ENCODE data around the gene RNU4-1.

The RNU4-1 gene

GRCh38 chr12:120290609-120291305 is 2.3 kb downstream of the RNU4-1 start:
- DNase-seq (ENCODE audit: low read depth, low spot score), result no peak

DNA sequence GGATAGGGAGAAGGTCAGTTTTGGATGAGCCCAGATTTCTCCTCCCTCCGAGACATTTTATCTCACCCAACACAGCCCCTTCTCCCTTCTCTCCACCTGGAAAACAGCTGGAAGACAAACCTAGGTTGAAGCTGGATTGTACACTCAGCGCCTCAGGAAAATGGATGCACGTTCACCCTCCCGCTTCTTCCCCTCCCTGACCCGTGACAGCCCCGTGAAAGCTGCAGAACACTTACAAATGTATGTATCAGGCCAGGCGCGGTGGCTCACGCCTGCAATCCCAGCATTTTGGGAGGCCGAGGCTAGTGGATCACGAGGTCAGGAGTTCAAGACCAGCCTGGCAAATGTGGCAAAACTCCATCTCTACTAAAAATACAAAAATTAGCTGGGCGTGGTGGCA is 5.5 kb downstream of the RNU4-1 start:
- DNase-seq (ENCODE audit: low read depth, low spot score), result no peak

DNA sequence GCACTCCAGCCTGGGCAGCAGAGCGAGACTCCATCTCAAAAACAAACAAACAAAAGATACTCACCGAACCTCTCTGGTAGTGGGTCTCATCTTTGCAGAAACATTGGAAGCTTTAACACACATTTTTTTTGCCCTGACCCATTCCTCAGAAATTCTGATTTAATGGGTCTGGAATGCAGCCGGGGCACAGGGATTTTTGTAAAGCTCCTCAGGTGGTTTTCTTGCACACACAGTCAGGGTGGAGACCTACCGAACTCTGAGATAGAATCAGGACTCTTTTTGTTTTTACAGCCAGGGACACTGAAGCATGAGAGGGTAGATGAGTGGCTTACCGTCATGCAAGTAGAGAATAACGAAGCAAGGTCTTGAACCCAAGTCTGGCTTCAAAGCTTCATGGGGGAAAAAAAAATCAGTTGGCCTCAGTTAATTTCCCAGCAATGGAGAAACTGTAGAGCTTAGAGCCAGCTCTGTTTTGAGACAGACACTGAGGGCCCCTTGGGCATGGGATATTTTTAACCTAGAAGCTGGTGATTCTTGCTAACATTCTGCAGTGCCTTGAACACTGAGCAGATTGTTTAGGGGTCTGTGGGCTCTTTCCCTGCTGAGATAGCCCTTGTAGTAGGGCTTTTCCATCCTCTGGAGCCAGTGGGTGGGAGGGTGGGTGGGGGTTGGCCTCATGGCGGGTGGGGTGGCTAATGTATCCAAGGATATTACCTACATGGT is 6.1 kb downstream of the RNU4-1 start:
- no peak for DNase-seq (ENCODE audit: low read depth, low spot score)

DNA sequence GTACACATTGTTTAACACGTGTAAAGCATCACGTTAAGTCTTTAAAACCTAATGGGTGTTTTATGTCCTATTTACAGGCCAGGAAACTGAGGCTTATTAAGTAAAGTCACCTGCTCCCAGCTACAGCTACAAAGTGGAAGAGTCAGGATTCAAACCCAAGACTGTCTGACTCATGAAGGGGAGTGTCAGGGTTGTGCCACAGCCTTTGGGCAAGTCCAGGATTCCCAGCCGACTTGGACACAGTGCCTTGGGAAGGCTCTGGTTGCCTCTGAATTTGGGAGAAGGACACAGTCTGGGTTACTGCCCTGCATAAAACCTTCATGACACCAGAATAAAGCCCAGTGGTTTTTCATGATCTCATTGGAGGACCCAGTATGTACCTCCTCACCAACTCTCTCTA is 8.7 kb downstream of the RNU4-1 start:
- DNase-seq (ENCODE audit: low read depth, low spot score), result no peak

DNA sequence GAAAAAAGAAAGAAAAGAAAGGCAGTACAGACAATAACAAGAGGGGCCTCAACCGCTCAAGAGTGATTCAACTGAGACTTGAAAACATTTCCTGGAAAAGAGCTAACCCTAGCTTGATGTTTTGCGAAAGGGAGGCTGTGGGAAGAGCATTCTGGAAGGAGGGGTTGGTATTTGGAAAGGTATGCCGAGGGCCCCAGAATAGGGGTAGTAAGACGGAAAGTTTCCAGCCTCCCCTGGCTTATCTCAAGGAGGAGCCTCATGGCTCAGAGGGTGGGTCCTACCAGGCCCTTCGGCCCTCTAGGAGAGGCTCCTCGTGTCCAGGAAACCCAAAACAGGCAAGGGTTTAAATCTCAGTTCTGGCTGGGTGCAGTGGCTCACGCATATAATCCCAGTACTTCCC is 9.7 kb downstream of the RNU4-1 start:
- DNase-seq (ENCODE audit: low read depth, low spot score), result no peak

DNA sequence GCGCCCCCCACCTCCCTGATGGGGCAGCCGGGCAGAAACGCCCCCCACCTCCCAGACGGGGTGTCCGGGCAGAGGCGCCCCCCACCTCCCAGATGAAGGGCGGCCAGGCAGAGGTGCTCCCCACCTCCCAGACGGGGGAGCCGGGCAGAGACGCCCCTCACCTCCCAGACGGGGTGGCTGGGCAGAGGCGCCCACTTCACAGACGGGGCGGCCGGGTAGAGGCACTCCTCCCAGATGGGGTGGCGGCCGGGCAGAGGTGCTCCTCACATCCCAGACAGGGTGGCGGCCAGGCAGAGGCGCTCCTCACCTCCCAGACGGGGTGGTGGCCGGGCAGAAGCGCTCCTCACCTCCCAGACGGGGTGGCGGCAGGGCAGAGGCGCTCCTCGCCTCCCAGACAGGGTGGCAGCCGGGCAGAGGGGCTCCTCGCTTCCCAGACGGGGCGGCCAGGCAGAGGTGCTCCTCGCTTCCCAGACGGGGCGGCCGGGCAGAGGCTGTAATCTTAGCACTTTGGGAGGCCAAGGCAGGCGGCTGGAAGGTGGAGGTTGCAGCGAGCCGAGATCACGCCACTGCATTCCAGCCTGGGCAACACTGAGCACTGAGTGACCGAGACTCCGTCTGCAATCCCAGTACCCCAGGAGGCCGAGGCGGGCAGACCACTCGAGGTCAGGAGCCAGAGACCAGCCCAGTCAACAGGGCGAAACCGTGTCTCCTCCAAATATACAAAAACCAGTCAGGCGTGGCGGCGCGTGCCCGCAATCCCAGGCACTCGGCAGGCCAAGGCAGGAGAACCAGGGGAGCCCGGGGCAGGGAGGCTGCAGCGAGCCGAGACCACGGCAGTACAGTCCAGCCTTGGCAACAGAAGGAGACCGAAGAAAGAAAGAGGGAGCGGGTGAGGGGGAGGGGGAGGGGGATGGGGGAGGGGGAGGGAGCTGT is 14.6 kb downstream of the RNU4-1 start:
- DNase-seq (ENCODE audit: low read depth, low spot score), result no peak

GRCh38 chr12:120276734-120277133 is 16.3 kb downstream of the RNU4-1 start:
- no peak for DNase-seq (ENCODE audit: low read depth, low spot score)

DNA sequence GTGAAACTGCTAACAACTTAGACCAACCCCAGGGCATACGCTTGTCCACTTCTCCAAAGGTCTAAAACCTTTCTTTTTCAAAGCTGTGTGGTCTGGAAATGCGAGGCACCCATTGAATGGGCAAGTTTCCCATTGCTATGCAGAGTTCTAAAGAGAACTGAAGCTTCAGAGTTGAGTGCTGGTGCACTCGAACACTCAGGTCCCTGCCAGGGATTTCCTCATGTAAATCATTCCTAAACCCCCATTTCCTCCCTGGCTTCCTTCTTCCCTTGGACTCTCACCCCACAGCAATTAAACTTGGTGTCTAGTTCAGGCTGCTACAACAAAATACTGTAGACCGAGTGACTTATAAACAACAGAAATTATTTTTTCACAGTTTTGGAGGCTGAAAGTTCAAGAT is 25.3 kb downstream of the RNU4-1 start:
- DNase-seq (ENCODE audit: low read depth, low spot score), result no peak

DNA sequence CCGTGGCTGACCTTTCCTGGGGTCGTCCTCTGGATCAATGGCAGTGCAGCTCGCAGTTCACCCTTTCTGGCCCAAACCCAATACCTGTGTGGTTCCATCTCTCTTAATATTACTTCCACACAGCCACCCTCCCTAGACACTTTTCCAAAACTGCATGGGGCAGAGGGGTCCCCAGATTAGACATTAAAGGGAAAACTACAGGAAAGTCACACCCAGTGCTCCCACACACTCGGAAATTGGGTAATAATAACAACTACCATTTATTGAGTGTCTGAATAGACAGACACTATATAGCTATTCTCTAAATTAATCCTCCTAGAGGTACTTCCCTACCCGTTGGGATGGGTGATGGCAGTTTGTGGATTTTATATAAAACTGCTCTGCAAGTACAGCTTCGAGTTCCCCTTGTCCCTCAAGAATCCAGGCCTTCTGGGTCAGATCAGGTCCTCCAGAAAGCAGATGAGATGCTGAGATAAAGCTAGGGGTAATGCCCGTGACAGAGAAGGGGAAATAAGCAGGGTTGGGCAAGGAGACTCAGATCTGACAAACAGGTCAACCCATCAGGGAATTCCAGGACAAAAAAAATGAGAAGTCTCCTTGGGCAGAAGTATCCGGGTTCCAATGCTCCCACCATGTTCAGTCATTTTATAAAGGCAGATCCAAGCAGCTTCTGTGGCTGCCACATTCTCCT is 26.7 kb downstream of the RNU4-1 start:
- DNase-seq (ENCODE audit: low read depth, low spot score), result no peak

- DNase-seq (ENCODE audit: low read depth, low spot score), result peak; percentile 82
These were observed 27.4 kb downstream of the RNU4-1 start, which contains the start of gene PXN for GRCh38 chr12:120265473-120266179. TSS of gene PXN (minus strand) at chr12:120265730. CDS start at chr12:120265629, 101 bp downstream.

GRCh38 chr12:120264904-120265472 is 28.0 kb downstream of the RNU4-1 start:
- no peak for DNase-seq (ENCODE audit: low read depth, low spot score)

- DNase-seq (ENCODE audit: low read depth, low spot score), result no peak
These were observed 28.7 kb downstream of the RNU4-1 start for GRCh38 chr12:120264086-120264903.

DNA sequence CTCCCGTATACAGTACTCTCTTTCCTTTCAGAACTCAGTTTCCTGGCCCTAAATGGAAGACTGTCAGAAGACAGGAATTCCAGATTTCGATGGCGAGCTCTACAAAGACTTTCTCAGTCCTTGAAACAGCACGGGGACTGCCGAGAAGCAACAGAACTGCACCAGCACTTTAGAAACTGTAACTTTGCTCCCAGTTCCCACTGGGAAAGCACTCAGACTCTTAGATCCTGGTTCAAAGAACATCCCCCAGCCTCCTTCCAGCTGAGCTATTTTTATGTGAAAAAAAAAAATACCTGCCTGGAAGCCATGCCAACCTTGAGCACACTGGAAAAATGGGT is 29.3 kb downstream of the RNU4-1 start:
- DNase-seq (ENCODE audit: low read depth, low spot score), result no peak

DNA sequence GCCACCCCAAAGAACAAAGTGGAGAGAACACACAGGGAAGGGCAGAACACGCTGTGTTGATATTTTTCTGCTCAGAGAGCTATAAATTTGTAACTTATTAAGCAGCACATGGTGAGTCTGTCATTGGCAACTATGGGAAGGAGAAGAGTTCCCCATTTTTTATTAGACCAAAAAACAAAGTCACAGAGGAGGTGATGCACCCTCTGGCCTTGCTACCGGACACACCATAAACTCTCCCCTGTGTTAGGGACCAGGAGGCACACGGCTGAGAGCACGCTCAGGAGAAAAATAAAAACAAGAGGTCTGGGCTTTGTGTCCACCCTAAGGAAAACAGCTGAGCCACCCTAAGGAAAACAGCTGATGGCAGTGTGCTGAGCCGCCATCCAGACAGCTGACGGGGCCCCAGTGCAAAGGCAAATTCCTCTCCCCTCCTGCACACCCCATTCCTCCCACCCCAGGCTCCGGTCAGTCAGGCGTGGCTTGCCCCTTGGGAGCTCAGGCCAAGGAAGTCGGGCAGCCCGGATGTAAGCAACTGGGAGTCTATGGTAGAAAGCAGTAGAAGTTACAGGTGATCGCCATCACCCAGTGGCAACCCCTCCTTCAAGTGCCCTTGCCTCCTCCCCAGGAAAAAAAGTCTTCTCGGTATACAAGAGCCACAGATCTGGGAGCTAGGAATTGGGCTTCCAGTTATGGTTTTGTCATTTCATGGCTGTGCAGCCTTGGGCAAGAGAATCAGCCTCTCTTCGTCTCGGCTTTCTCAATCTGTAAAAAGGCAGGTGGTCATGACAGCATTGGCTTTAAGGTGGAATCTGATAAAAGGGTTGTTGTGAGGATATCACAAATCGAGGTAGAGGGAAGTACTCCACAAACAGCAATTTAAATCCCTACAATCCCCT is 29.9 kb downstream of the RNU4-1 start:
- no peak for DNase-seq (ENCODE audit: low read depth, low spot score)

DNA sequence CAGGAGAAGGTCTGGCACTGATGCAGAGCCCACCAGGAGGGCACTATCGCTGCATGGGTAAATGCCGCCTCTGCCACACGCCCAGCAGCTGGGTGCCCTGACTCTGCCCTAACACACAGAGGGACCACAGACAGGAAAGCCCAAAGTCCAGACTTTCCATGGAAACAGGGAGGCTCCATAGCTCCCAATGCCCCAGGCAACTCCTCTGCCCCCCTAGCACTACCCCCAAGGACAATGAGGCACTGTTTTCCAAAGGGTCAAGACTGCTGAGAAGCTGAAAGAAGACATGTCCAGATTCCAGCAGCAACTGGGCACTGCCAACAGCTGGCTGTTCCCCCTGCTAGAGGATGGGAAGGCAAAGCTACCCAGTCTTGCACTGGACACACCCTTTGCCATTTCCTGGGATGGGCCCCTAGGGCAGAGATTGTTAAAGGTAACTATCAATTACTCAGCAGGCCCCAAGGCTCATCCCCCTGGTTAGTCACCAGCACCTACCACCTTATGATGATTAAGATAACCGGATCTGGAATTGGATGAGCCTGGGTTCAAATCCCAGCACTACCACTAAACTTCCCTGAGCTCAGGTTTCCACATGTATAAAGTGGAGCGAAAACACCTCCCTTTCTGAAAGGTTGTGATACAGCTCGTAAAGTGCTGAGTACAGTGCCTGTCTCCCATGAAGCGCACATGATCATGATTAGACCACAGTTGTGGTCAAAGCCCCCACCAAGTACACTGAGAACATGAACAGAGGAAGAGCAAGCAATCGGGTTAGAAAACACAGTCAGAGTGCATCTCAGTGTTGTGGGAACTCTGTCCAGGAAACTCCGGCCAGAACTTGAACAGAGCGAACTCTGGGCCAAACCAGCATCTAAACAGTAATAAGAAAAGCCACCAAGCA is 30.8 kb downstream of the RNU4-1 start:
- no peak for DNase-seq (ENCODE audit: low read depth, low spot score)

DNA sequence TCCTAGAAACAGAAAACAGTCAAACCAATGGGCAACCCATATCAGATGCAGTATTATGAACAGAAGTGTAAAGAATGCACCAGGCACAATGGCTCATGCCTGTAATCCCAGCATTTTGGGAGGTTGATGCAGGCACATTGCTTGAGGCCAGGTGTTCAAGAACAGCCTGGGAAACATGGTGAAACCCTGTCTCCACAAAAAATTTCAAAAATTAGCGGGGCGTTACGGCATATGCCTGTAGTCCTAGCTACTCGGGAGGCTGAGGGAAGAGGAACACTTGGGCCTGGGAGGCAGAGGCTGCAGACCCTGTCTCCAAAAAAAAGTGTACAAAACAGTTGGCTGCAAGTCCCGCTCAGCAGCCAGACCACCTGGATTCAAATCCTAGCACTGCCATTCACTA is 32.4 kb downstream of the RNU4-1 start:
- DNase-seq (ENCODE audit: low read depth, low spot score), result no peak

DNA sequence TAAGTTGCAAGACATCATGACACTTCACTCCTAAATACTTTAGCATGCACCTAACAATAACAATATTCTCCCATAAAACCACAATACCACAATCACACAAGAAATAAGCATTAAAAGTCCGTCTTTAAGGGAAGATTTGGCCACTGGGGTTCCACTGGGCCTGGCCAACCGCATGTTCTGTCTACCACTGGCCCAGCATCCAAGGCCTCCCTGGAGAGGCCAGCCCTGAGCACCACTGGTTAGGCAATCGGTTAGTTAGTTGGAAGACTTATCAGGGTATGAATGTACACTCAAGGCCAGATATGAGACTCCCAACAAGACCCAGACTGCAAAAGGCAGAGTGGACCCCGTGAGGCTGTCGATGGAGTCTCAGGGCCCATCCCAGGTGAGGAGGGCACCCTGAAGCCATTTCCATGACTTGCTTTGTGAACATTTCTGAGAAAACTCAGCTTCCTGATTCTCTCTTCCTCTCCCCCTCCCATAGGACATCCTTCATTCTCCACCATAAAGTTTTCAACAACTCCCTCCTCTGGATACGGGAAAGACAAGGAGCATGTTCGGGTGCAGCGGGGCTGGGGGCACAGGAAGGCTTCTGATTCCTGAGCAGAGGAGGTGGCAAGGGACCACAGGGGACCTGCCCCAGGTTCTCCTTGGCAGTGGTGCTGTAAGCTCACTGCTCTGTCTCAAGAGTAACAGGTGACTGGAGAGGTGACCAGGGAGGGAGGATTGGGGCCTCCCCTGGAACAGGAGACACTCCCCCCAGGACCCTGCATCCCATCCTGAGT is 33.4 kb downstream of the RNU4-1 start:
- DNase-seq (ENCODE audit: low read depth, low spot score), result no peak
